ENCODE results near the gene SPATA3.
A peak's percentile ranks its signal among the peaks of the same experiment; 100 is the strongest.

The SPATA3 gene

GRCh38 chr2:231050018-231050901 lies 54.3 kb downstream of the SPATA3 start:
- no peak for DNase-seq (ENCODE audit: low spot score)

- no peak for DNase-seq (ENCODE audit: low spot score)
Observed at GRCh38 chr2:231051116-231051515, 55.2 kb downstream of the SPATA3 start.

DNA sequence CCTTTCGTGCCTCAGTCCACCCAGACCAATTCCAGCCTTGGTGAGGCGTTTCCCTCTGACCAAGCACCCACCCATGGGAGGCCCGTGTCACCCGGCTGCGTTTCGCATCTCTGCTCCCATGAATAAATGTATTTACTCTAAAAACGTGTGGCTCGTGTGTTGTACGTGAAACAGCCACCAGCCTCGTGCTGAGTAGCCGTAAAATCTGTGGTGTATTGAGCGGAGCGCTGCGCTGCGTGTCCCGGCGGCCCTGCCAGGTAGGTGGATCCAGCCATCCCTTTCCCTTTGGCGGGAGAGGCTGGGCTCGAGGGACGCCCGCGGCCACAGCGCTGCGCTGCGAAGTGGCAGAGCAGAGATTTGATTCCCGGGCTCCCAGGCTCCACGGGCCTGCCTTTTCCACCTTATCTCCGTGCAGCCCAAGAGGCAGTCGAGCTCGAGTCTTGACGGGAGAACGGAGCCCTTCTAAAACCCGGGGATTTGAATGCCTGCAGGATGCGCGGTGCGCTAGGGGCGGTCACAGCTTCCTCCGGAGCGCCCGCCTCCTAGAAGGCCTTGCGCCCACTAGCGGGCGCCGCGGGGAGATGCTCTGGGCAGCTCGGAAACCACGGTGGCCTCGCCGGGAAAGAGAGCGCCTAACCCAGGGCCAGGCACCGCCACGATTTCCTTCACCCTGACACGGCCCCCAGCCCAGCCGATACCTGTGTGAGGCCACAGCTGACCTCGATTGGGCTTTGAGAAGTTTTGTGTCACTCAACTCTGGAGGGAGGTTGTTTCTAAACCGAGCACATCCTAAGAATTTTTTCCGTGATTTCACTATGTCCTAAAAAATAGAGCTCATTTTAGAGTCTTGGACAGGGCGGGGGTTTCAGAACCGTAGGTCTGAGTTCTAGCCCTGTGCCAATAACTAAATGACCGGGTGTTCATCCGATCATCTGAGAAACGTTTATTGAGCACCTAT lies 56.9 kb downstream of the SPATA3 start:
- DNase-seq (ENCODE audit: low spot score) = peak; percentile 85

DNA sequence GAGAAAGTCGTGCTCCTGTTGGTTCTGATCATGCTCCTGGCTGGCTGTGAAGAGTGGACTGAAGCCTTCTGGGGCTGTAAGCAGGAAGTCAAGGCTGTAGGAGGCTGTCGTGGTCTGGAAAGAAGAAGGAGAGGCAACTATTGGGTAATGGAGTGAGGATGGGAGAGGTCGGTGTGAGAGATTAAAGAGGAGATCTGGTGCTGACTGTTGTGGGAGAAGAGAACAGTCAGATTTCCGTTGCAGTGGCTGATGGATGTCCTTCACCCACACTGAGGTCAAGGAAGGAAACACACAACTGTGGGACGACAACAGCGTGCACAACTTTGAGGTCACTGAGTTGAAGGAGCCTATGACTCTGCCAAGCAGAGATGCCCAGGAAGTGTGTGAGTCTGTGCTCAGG lies 57.9 kb downstream of the SPATA3 start:
- DNase-seq (ENCODE audit: low spot score) = no peak

- DNase-seq (ENCODE audit: low spot score) = peak; percentile 96
Observed at GRCh38 chr2:231056453-231057416, 60.8 kb downstream of the SPATA3 start, which contains the start of gene PSMD1. Gene PSMD1 (plus strand): TSS chr2:231056867. CDS start chr2:231057026, 159 bp downstream.

DNA sequence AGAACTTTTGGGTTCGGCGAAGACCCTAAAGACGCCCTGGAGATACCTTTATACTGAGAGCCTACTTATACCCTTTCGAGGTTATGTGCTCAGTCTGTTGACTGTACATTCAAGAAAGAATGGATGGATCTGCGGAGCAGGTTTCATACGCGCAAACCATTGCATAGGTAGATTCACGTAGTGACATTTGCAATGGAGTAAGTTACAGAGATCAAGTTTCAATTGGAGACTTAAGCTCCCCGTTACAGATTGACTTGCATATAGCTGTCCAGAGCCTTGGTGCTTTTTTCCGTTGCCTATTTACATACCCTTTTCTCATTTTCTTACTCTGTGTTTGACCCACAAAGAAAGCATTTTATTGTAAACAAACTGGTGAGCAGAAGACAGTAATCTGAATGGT lies 61.7 kb downstream of the SPATA3 start:
- no peak for DNase-seq (ENCODE audit: low spot score)

Data from CD4-positive, alpha-beta T cell treated with Interleukin-2 at 100 ng/mL for 4 hours (primary cell).